Hepatocyte (in vitro differentiated cells): ENCODE measurements around the gene SLC23A2. TPM values are rescaled to one million over a fixed set of nuclear protein-coding genes. Genes with fewer than 3 reads are reported as not detected.
"Not testable (repeated sequence)": the region's sequence is repeated elsewhere in the genome, so short reads cannot be mapped to it uniquely, and the experiment has no call there.

ENCODE experiments used
- DNase-seq: peaks from one replicate; pipeline ENCODE4 v3.0.0-alpha.2; 2016; ENCODE audit warnings: low spot score
- H2AFZ ChIP-seq: fragments of 200-600 bp; sonication (generic); 2 replicates; pipeline ENCODE4 v1.6.0; 2016; ENCODE audit warnings: antibody characterized with exemption, mild to moderate bottlenecking
- H3K27ac ChIP-seq: fragments of 200-600 bp; sonication (generic); 2 replicates; pipeline ENCODE4 v1.5.1; 2016; ENCODE audit warnings: mild to moderate bottlenecking
- H3K27me3 ChIP-seq: fragments of 200-600 bp; sonication (generic); 2 replicates; pipeline ENCODE4 v1.6.1; 2016
- H3K36me3 ChIP-seq: fragments of 200-600 bp; sonication (generic); replicated peaks from 2 replicates; pipeline ENCODE4 v1.5.1; 2016; ENCODE audit warnings: low read depth; ENCODE audit not compliant: insufficient read depth
- H3K4me1 ChIP-seq: fragments of 200-600 bp; sonication (generic); 2 replicates; pipeline ENCODE4 v1.5.1; 2016; ENCODE audit warnings: mild to moderate bottlenecking, moderate library complexity; ENCODE audit not compliant: insufficient read depth
- H3K4me2 ChIP-seq: fragments of 200-600 bp; sonication (generic); 2 replicates; pipeline ENCODE4 v1.6.0; 2016
- H3K4me3 ChIP-seq: fragments of 200-600 bp; sonication (generic); 2 replicates; pipeline ENCODE4 v1.5.1; 2016; ENCODE audit warnings: mild to moderate bottlenecking
- H3K79me2 ChIP-seq: fragments of 200-600 bp; sonication (generic); 2 replicates; pipeline ENCODE4 v1.6.0; 2017; ENCODE audit warnings: mild to moderate bottlenecking
- H3K9me2 ChIP-seq: fragments of 200-600 bp; sonication (generic); replicated peaks from 2 replicates; pipeline ENCODE4 v1.6.0; 2017; ENCODE audit warnings: mild to moderate bottlenecking; ENCODE audit not compliant: insufficient read depth
- H3K9me3 ChIP-seq: fragments of 200-600 bp; sonication (generic); 2 replicates; pipeline ENCODE4 v1.5.1; 2016; ENCODE audit warnings: low read depth, mild to moderate bottlenecking
- H4K20me1 ChIP-seq: fragments of 200-600 bp; sonication (generic); 2 replicates; pipeline ENCODE4 v1.6.0; 2016; ENCODE audit warnings: mild to moderate bottlenecking; ENCODE audit not compliant: insufficient read depth, poor library complexity, severe bottlenecking
- EZH2 ChIP-seq: fragments of 200-600 bp; sonication (generic); IDR thresholded peaks from 2 replicates; pipeline ENCODE4 v1.6.1; 2016; ENCODE audit warnings: antibody characterized with exemption, mild to moderate bottlenecking, borderline replicate concordance
- EZH2phosphoT487 ChIP-seq: fragments of 200-600 bp; sonication (generic); IDR thresholded peaks from one replicate; pipeline ENCODE4 v1.6.1; 2018; ENCODE audit warnings: antibody characterized with exemption, mild to moderate bottlenecking, low read depth, moderate library complexity; ENCODE audit not compliant: unreplicated experiment, severe bottlenecking
- WGBS: methylation state at CpG from one replicate; pipeline ENCODE4 v1.1.6; 2016; ENCODE audit warnings: low lambda C conversion rate; ENCODE audit errors: missing lambda C conversion rate; 5-methylcytosine and 5-hydroxymethylcytosine counted together
- polyA plus RNA-seq: library from polyadenylated mRNA; unstranded; fragments of >200 nt; fragmentation: Nextera tagmentation; extraction: Ambion mirVana; gene quantifications from 2 replicates; pipeline ENCODE4 v1.2.1, GENCODE V29; 2016
- total RNA-seq: library from RNA; depleted of rRNA; stranded (reverse); fragments of >200 nt; gene quantifications from 2 replicates; pipeline ENCODE4 v1.2.3, GENCODE V29; 2014
- TF ChIP-seq, protein P1 (sequence below): fragments of 200-600 bp; sonication (generic); IDR thresholded peaks from 2 replicates; pipeline ENCODE4 v1.5.1; 2016; ENCODE audit warnings: antibody characterized with exemption, mild to moderate bottlenecking; ENCODE audit not compliant: poor library complexity

The SLC23A2 gene
- total and polyA plus RNA-seq, 2 experiments from 2014 or later, result 8.2 to 13.3 TPM

DNA sequence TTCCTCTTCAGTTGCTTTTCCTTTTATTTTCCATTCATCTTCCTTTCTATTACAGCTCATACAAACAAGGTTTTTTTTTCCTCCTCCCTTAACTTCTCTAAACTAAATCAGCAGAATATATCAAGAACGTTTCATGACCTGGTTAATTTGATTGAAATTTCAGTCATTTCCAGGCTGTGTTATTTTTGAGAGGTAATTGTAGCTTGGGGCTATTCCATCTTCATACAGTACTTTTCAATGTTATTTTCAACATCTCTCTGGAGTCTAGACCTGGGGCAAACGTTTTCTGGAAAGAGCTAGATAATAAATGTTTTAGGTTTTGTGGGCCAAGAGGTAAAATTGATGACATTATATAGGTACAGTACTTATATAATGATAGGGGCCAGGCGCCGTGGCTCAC, 4.0 kb upstream of the SLC23A2 start:
- no peak overlapping the region for H3K27ac ChIP-seq
- no peak for DNase-seq
- no peaks in the 10 kb centered on the region for H3K27me3 ChIP-seq
- no peak overlapping the region for H2AFZ ChIP-seq
- WGBS, result 82% methylated on average over 4 of the region's 4 CpGs
- no peak overlapping the region for H3K4me3 ChIP-seq
- no peaks in the 10 kb centered on the region for H4K20me1 ChIP-seq
- no peak for TF ChIP-seq EZH2phosphoT487
- TF ChIP-seq, protein P1, sequence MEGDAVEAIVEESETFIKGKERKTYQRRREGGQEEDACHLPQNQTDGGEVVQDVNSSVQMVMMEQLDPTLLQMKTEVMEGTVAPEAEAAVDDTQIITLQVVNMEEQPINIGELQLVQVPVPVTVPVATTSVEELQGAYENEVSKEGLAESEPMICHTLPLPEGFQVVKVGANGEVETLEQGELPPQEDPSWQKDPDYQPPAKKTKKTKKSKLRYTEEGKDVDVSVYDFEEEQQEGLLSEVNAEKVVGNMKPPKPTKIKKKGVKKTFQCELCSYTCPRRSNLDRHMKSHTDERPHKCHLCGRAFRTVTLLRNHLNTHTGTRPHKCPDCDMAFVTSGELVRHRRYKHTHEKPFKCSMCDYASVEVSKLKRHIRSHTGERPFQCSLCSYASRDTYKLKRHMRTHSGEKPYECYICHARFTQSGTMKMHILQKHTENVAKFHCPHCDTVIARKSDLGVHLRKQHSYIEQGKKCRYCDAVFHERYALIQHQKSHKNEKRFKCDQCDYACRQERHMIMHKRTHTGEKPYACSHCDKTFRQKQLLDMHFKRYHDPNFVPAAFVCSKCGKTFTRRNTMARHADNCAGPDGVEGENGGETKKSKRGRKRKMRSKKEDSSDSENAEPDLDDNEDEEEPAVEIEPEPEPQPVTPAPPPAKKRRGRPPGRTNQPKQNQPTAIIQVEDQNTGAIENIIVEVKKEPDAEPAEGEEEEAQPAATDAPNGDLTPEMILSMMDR, result no peak
- no peak for TF ChIP-seq EZH2
- peaks cover 6% of the 10 kb centered on the region for H3K79me2 ChIP-seq
- H3K4me1 ChIP-seq, result no peaks in the 10 kb centered on the region
- H3K36me3 ChIP-seq, result no peaks in the 10 kb centered on the region
- no peak overlapping the region for H3K4me2 ChIP-seq
- no peaks in the 10 kb centered on the region for H3K9me2 ChIP-seq
- no peaks in the 10 kb centered on the region for H3K9me3 ChIP-seq

DNA sequence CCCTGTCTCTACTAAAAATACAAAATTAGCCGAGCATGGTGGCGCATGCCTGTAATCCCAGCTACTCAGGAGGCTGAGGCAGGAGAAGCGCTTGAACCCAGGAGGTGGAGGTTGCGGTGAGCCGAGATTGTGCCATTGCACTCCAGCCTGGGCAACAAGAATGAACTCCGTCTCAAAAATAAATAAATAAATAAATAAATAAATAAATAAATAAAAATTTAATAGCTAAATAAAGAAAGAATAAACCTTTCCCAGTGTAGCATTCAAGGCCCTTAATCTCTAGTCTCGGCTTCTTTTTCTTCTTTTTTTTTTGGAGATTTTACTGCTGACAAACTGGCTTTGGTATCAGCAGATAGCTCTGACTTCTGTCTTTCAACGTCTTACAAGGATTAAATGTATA, 3.5 kb upstream of the SLC23A2 start:
- 96% methylated on average over 8 of the region's 8 CpGs for WGBS
- not testable (repeated sequence) for H3K36me3 ChIP-seq, H3K9me2 ChIP-seq, H3K4me2 ChIP-seq, H3K4me1 ChIP-seq, H2AFZ ChIP-seq, DNase-seq, H3K79me2 ChIP-seq, H3K4me3 ChIP-seq, H3K9me3 ChIP-seq, H4K20me1 ChIP-seq, H3K27ac ChIP-seq, H3K27me3 ChIP-seq

DNA sequence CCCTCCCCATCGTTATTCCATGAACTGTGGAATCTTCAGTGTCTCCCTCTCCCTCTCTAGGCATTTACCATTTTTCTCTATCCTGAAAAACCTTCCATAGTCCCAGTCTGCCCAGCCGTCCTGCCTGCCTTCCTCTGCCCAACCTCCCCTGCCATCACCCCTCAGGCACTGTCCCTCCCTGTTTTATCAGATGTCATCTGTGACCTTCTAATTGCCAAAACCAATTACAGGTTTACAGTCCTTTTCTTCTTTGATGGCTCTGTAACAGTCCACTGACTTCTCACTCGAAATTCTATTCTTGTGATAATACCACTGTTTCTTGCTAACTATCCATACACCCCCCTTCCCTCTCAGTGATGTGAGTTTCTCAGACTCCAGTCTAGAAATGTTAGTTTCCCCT, 2.3 kb upstream of the SLC23A2 start:
- Histone ChIP-seq H3K4me2 (no peak overlapping the region), H3K4me1 (no peaks in the 10 kb centered on the region), H3K36me3 (no peaks in the 10 kb centered on the region), H3K9me3 (no peaks in the 10 kb centered on the region), H3K9me2 (no peaks in the 10 kb centered on the region), H2AFZ (no peak overlapping the region), H3K4me3 (no peak overlapping the region), H3K27ac (no peak overlapping the region), H4K20me1 (peaks cover 6% of the 10 kb centered on the region), H3K27me3 (no peaks in the 10 kb centered on the region), H3K79me2 (peaks cover 21% of the 10 kb centered on the region)
- WGBS, result 32% methylated on average over 3 of the region's 3 CpGs
- DNase-seq, result no peak
- TF ChIP-seq EZH2, result no peak
- TF ChIP-seq, protein P1, result no peak
- no peak for TF ChIP-seq EZH2phosphoT487

DNA sequence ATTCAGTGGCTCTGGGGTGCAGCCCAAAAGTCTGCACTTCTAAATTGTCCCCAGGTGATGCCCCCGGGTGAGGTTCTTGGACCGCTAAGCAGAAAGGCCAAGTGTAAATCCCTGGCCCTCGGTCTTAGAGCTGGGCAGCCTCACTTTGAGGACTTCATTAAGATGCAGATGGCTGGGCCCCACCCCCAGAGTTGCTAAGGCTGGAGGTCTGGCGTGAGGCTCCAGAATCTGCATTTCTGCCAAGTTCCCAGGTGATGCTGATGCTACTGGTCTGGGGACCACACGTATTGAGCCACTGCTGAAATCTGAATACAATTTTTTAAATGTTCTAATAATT, 735 bp upstream of the SLC23A2 start:
- WGBS, result 23% methylated on average over 5 of the region's 5 CpGs

More for the DNA sequence above, 735 bp upstream of the SLC23A2 start:
- Histone ChIP-seq H3K4me3 (no peak overlapping the region), H3K4me2 (peak overlapping the region; percentile 97), H4K20me1 (peaks cover 6% of the 10 kb centered on the region), H3K27me3 (no peaks in the 10 kb centered on the region), H3K4me1 (no peaks in the 10 kb centered on the region), H3K79me2 (peaks cover 36% of the 10 kb centered on the region), H2AFZ (peak overlapping the region; percentile 98), H3K36me3 (no peaks in the 10 kb centered on the region), H3K27ac (no peak overlapping the region), H3K9me3 (no peaks in the 10 kb centered on the region), H3K9me2 (no peaks in the 10 kb centered on the region)
- no peak for TF ChIP-seq EZH2phosphoT487
- DNase-seq, result no peak
